Memory B cell (primary cell): ENCODE data around the gene KIF13A.
"Not testable (repeated sequence)": the region's sequence is repeated elsewhere in the genome, so short reads cannot be mapped to it uniquely, and the experiment has no call there.

Experiments
- ATAC-seq: fragments of 150-1000 bp; cut with Tn5 transposase; 2 replicates; pipeline ENCODE4 v1.10.0; 2021; ENCODE audit warnings: low read depth, mild to moderate bottlenecking, moderate library complexity
- DNase-seq, 2 donors: peaks; one replicate each; pipeline ENCODE4 v3.0.0; 2022; ENCODE audit warnings: low spot score in 2 of 2
- H3K27ac Mint-ChIP-seq: one replicate; pipeline ENCODE4 v1.8.0; 2022; ENCODE audit warnings: mild to moderate bottlenecking, moderate library complexity, mixed read lengths
- H3K27me3 Mint-ChIP-seq: one replicate; pipeline ENCODE4 v1.8.0; 2022; ENCODE audit warnings: mixed read lengths
- H3K36me3 Mint-ChIP-seq: one replicate; pipeline ENCODE4 v1.8.0; 2022; ENCODE audit warnings: mild to moderate bottlenecking, mixed read lengths
- H3K4me1 Mint-ChIP-seq: one replicate; pipeline ENCODE4 v1.8.0; 2022; ENCODE audit warnings: mixed read lengths
- H3K4me3 Mint-ChIP-seq: one replicate; pipeline ENCODE4 v1.8.0; 2022; ENCODE audit warnings: mild to moderate bottlenecking, moderate library complexity, mixed read lengths
- H3K9me3 Mint-ChIP-seq: one replicate; pipeline ENCODE4 v1.8.0; 2022; ENCODE audit warnings: mixed read lengths

The KIF13A gene

DNA sequence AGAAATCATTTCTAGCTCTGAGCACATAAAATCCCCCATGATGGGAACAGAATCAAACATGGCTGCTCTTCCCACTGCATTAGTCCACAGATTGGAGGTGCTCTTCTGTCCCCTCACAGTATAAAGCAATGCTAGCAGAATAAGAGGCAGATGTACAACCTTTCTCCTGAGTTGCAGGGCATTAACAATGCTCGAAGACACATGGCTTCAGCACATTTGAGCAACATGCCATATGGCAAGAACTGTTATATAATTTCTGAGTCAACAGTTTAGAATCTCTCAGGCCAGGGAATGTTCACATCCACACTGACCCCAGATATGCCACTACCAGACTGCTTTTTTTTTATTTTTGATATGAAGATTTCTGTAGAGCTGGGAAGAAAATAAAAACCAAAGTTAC is 119.6 kb downstream of the KIF13A start:
- Mint-ChIP-seq H3K27me3 (no peaks in the 10 kb centered on the region), H3K4me1 (no peaks in the 10 kb centered on the region), H3K4me3 (no peak overlapping the region), H3K36me3 (peaks cover 3% of the 10 kb centered on the region), H3K27ac (no peak overlapping the region), H3K9me3 (no peaks in the 10 kb centered on the region)
- no peak for ATAC-seq
- no peak for DNase-seq

DNA sequence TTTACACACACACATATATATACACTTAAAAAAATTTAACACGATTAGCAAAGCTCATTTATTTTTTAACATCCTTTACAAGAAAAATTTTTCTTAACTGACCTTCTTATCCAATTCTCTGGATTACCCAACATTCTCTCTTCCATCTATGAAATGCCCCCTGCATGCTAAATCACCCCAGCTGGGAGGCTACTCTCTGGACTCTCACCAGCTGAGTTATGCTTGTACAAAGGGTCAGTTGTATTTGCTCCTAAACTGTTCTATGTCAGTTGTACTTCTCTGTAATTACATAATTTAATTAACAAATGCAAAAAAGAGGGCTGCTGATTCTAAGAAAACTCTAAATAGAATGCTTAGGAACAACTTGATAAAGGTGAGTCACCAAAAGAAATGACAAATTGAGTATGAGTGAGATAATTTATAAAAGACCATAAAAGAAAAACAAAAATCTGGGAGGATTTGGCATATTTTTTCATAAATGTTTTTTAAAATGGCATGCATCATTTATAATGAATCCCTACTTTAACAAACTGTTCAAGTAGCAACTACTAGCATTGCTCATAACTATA is 120.5 kb downstream of the KIF13A start:
- Mint-ChIP-seq H3K4me3 (no peak overlapping the region), H3K27me3 (no peaks in the 10 kb centered on the region), H3K9me3 (no peaks in the 10 kb centered on the region), H3K36me3 (peaks cover 3% of the 10 kb centered on the region), H3K4me1 (no peaks in the 10 kb centered on the region), H3K27ac (no peak overlapping the region)
- no peak for ATAC-seq
- DNase-seq = no peak

DNA sequence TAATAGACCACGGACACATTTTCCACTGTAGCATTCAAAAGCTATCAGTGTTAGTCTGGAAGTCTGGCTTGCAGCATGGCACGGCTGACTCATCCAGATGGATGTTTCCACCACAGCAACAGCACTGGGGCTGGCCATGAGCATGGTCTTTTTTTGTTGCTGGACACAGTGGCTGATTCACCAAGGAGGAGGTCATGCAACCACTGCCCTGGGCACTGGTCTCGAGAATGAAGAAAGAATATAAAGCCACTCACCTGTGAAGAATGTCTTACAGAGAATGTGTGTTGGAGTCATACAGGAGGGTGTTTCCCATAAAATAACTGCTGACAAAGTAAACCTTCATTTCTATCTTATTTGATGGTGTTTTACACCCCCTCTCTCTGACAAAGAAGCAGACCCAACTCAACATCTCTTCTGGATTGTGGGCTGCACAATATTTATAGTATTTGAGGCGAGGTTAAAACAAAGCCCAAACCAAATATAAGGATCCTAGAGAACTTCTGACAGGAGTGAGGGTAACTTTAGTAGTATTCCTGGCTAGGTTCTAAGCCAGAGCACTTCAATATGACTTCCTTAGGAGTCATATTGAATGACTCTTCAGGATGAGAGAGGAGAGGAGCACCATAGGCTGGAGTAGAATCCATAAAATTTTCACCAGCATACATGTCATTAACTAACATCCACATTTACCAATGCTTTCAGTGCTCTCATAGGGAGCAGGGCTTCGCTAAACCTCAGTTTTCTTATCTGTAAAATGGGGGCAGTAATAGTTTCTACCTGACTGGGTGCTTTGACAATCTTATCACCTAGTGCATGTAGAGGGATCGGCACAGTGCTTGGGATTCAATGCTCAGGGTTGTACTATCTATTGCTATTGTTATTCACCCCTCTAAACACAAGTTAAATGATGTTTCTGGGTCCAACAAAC is 121.4 kb downstream of the KIF13A start:
- Mint-ChIP-seq H3K27ac (no peak overlapping the region), H3K9me3 (no peaks in the 10 kb centered on the region), H3K4me1 (no peaks in the 10 kb centered on the region), H3K4me3 (no peak overlapping the region), H3K27me3 (no peaks in the 10 kb centered on the region), H3K36me3 (no peaks in the 10 kb centered on the region)
- DNase-seq (no peak), ATAC-seq (no peak)

DNA sequence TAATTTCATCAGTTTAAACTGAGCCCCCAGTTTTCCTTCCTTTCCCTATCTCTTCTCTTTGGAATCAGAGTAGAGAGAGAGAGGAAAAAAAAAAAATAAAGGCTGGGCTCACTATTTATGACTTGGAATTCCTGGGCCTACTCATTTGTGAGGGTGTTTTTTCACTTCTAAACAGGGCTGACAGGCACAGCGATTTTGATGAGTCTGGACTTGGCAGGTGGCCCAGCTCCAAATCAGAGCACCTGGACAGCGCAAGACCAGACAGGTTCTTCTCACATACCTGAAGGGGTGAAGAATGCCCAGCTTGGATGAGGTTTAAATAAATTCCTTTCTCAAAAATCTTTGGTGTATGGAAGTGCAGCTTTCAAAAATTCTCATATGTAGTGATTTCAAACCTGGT is 122.2 kb downstream of the KIF13A start:
- no peaks in the 10 kb centered on the region for H3K4me1 Mint-ChIP-seq

DNA sequence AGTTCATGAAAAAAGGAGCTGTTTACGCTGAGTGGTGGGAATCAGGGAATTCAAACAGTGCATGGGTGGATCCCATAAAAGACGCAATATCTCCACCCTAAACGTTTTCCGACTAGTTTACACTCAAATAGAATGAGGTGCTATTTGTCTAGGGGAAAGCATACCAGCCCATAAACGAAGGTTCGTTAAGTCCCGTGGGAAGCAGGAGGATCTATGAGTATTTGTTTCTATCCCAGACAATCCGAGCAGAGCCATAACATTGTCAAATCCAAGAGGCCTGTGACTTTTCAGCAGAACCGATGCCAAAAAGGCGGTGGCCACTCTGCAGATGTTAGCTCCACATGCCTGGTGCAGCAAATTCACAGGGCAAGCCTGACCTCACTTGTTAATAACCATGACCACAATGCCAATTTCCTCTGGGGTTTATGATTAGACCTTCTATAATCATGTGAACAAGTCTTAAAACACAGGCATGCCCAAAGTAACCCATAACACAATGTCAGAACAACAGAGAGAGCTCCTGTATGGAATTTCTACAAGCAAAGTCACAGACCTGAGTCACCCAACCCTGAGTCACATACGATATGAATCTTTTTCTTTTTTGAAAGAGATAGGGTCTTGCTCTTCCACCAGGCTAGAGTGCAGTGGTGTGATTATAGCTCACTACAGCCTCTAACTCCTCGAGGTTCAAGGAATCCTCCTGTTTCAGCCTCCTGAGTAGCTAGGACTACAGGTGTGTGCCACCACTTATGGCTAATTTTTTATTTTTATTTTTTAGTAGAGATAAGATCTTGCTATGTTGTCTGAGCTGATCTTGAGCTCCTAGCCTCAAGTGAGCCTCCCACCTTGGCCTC is 123.3 kb downstream of the KIF13A start:
- no peak for DNase-seq

More for the DNA sequence above, 122.2 kb downstream of the KIF13A start:
- H3K27ac Mint-ChIP-seq = no peak overlapping the region
- ATAC-seq (no peak), DNase-seq (no peak)
- H3K9me3 Mint-ChIP-seq = no peaks in the 10 kb centered on the region
- no peak overlapping the region for H3K4me3 Mint-ChIP-seq
- H3K27me3 Mint-ChIP-seq = no peaks in the 10 kb centered on the region
- H3K36me3 Mint-ChIP-seq = no peaks in the 10 kb centered on the region

DNA sequence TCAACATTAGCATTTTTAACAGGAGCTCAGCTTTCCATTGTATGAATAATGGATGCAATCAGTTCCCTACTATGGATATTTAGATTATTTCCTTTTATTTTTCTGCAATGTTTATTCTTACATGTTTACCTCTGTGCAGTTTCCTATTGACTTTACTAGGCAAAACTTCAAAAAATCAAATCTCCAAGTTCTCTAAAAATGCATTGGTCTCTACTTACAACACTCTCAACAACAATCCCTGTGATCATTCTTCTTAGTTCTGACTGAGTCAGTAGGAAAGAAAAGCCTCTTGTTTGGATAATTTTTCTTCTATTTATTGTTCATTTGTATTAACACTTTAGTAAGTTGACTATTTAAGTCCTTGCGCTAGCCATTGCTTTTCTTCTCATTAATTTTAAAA is 126.1 kb downstream of the KIF13A start:
- ATAC-seq = no peak
- no peaks in the 10 kb centered on the region for H3K4me1 Mint-ChIP-seq
- DNase-seq = no peak
- no peak overlapping the region for H3K4me3 Mint-ChIP-seq
- H3K27me3 Mint-ChIP-seq = no peaks in the 10 kb centered on the region
- H3K9me3 Mint-ChIP-seq = no peaks in the 10 kb centered on the region
- H3K27ac Mint-ChIP-seq = no peak overlapping the region
- H3K36me3 Mint-ChIP-seq = peaks cover 1% of the 10 kb centered on the region

More for the DNA sequence above, 123.3 kb downstream of the KIF13A start:
- no peaks in the 10 kb centered on the region for H3K9me3 Mint-ChIP-seq
- H3K27ac Mint-ChIP-seq = no peak overlapping the region
- no peak for ATAC-seq
- no peak overlapping the region for H3K4me3 Mint-ChIP-seq
- no peaks in the 10 kb centered on the region for H3K4me1 Mint-ChIP-seq
- no peaks in the 10 kb centered on the region for H3K36me3 Mint-ChIP-seq
- no peaks in the 10 kb centered on the region for H3K27me3 Mint-ChIP-seq

DNA sequence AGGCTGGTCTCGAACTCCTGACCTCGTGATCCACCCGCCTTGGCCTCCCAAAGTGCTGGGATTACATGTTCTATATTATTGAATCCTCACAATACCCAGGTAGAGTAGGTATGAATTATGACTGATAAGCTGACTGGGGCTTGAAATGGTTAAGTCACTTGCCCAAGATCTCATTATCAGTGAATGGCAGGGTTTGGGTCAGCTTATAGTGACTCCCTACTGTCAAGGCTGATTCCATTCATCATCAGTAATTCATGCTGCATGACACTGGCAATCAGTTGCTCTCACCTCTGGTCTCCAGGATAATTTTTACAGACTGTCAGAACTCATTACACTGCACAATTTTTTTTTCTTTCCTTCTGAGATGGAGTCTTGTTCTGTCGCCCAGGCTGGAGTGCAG is 127.6 kb downstream of the KIF13A start:
- DNase-seq (no peak), ATAC-seq (no peak)
- H3K27me3 Mint-ChIP-seq = no peaks in the 10 kb centered on the region
- no peaks in the 10 kb centered on the region for H3K4me1 Mint-ChIP-seq
- H3K4me3 Mint-ChIP-seq = no peak overlapping the region
- no peak overlapping the region for H3K27ac Mint-ChIP-seq
- no peaks in the 10 kb centered on the region for H3K9me3 Mint-ChIP-seq
- peaks cover 4% of the 10 kb centered on the region for H3K36me3 Mint-ChIP-seq

DNA sequence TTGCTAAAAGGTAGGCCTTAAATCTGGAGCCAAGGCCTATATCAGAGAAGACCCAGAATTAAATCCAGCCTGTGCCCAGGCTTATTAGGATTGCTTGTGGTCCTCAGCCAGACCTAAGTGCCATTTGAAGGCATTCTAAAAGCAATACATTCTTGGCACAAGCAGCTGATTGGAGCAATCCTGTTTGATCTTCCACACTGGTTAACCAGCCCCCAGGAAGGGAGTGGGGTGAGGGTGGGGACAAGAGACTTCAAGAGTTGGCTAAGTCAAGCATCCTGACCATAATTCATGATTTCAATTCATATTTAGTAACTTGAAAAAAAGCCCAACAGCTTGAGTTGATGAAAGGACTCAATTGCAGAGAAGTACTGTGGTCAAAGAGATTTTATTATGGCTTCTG is 128.9 kb downstream of the KIF13A start:
- H3K36me3 Mint-ChIP-seq = peaks cover 4% of the 10 kb centered on the region
- no peak overlapping the region for H3K27ac Mint-ChIP-seq
- ATAC-seq = no peak
- H3K4me3 Mint-ChIP-seq = no peak overlapping the region
- no peaks in the 10 kb centered on the region for H3K9me3 Mint-ChIP-seq
- no peak for DNase-seq
- H3K4me1 Mint-ChIP-seq = no peaks in the 10 kb centered on the region
- H3K27me3 Mint-ChIP-seq = no peaks in the 10 kb centered on the region

DNA sequence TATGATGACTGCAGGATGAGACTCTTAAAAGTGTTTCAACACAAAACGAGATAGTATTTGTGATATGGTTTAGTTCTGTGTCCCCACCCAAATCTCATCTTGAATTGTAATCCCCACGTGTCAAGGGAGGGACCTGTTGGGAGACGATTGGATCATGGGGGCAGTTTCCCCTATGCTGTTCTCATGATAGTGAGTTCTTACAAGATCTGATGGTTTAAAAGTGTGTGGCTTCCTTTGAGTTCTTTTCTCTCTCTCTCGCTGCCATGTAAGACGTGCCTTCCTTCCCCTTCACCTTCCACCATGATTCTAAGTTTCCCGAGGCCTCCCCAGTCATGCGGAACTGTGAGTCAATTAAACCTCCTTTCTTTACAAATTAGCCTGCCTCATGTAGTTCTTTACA is 130.2 kb downstream of the KIF13A start:
- H3K27me3 Mint-ChIP-seq, H3K4me1 Mint-ChIP-seq, ATAC-seq, H3K36me3 Mint-ChIP-seq, H3K27ac Mint-ChIP-seq, H3K9me3 Mint-ChIP-seq, H3K4me3 Mint-ChIP-seq, DNase-seq: not testable (repeated sequence)

DNA sequence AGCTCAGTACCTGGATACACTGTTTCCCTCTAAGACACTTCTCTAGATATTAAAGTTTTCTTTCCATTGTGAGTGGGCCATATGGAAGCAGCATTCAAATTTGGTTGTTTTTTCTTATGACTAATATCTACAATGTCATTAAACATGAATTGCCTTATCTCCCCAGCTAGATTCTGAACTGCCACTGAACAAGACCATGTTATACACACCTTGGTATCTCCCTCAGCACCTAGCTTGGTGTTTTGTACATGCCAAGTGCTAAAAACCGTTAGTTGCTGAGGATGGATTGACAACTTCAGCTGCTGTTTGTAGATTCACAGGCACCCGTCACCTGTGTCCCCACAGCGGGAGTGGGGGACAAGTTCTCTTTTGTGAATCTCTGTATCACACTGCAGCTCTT is 131.1 kb downstream of the KIF13A start:
- Mint-ChIP-seq H3K27me3 (no peaks in the 10 kb centered on the region), H3K27ac (no peak overlapping the region), H3K4me1 (no peaks in the 10 kb centered on the region), H3K4me3 (no peak overlapping the region), H3K9me3 (no peaks in the 10 kb centered on the region), H3K36me3 (peaks cover 8% of the 10 kb centered on the region)
- ATAC-seq (no peak), DNase-seq (no peak)

DNA sequence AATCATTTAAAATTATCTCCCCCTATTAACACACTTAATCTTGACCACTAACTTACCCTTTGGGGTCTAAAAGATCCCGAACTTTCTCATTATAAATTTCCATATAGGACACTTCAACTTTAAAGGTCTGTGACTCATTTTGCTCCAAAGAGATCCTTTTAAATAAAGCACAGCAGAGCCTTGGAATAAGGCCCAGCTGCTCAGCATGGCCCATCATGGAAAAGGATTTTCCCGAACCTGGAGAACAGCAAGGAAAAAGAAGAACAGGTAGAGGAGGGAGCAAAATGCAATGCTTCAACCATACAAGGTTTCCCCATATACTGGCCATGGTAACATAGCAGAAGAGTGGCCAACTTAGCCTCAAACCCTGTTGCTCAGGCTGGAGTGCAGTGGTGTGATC is 132.1 kb downstream of the KIF13A start:
- no peak for DNase-seq
- H3K36me3 Mint-ChIP-seq = peaks cover 15% of the 10 kb centered on the region
- no peaks in the 10 kb centered on the region for H3K27me3 Mint-ChIP-seq
- no peaks in the 10 kb centered on the region for H3K9me3 Mint-ChIP-seq
- H3K4me3 Mint-ChIP-seq = no peak overlapping the region
- no peak overlapping the region for H3K27ac Mint-ChIP-seq
- H3K4me1 Mint-ChIP-seq = no peaks in the 10 kb centered on the region
- ATAC-seq = no peak

DNA sequence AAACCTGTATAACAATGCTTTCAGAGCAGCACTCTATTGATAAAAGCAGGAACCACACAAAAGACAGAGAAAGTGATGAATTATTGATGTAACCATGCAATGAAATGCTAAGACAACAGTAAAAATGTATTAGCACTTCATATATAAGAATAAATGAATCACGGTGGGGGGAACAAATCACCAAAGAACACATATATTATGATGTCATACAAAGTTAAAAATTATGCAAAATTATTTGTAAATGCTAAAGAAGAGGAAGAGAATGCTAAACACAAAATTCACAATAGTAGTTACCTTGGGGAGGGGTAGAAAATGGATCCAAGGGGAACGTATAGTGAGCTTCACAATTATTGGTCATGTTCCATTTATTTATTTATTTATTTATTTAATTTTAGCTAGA is 133.9 kb downstream of the KIF13A start:
- Mint-ChIP-seq H3K4me3 (no peak overlapping the region), H3K36me3 (peaks cover 26% of the 10 kb centered on the region), H3K4me1 (no peaks in the 10 kb centered on the region), H3K27me3 (no peaks in the 10 kb centered on the region), H3K9me3 (no peaks in the 10 kb centered on the region), H3K27ac (no peak overlapping the region)
- no peak for DNase-seq
- no peak for ATAC-seq

DNA sequence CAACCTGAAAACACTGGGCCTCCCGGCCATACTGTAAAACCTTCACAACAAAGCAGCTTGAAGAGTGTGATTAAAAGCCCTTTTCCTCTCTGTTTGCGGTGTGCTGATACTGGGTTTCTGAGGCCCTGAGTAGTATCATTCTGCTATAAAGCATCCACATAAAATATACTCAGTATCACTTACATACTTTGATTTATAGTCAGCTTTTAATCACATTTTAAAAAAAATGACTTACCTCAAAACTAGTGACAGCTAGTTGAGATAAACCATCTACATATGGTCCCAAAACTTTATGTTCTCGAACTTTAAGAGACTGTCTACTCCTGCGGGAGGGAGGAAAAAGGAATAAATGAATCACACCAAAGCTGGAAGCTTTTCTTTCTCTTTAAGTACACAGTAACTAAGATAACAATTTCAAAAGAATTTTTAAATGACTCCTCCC is 135.7 kb downstream of the KIF13A start:
- no peaks in the 10 kb centered on the region for H3K4me1 Mint-ChIP-seq
- no peak overlapping the region for H3K27ac Mint-ChIP-seq
- no peaks in the 10 kb centered on the region for H3K27me3 Mint-ChIP-seq
- DNase-seq (no peak), ATAC-seq (no peak)
- no peaks in the 10 kb centered on the region for H3K9me3 Mint-ChIP-seq
- H3K4me3 Mint-ChIP-seq = no peak overlapping the region
- peaks cover 32% of the 10 kb centered on the region for H3K36me3 Mint-ChIP-seq
